Measurements from ENCODE around the gene BRS3. TPM values are rescaled to one million over a fixed set of nuclear protein-coding genes. Genes with fewer than 3 reads are reported as not detected.

BRS3 gene
- total and polyA plus RNA-seq, 2 experiments from 2014 or later, result not detected

- no peaks in the 10 kb centered on the region for H3K9me2 ChIP-seq (ENCODE audit: insufficient read depth)
- Mint-ChIP-seq H3K27ac (no peak overlapping the region), H3K4me1 (no peaks in the 10 kb centered on the region), H3K27me3 (ENCODE audit: insufficient read depth, low read depth, poor library complexity) (no peaks in the 10 kb centered on the region), H3K4me3 (no peak overlapping the region), H3K36me3 (ENCODE audit: low read depth) (no peaks in the 10 kb centered on the region), H3K9me3 (no peaks in the 10 kb centered on the region)
- no peak overlapping the region for H2AFZ ChIP-seq
- H3K4me1 ChIP-seq (ENCODE audit: insufficient read depth), result no peaks in the 10 kb centered on the region
- no peaks in the 10 kb centered on the region for H3K79me2 ChIP-seq (replicated peaks; ENCODE audit: insufficient read depth)
- ATAC-seq (no peak), DNase-seq (ENCODE audit: low spot score) (no peak)
- no peak overlapping the region for H3K27ac ChIP-seq (ENCODE audit: low read depth)
- H3K4me2 ChIP-seq, result no peak overlapping the region
- no peaks in the 10 kb centered on the region for H4K20me1 ChIP-seq (replicated peaks; ENCODE audit: insufficient read depth)
- H3K36me3 ChIP-seq (ENCODE audit: insufficient read depth), result no peaks in the 10 kb centered on the region
- H3K4me3 ChIP-seq, result no peak overlapping the region
- no peaks in the 10 kb centered on the region for H3K27me3 ChIP-seq (ENCODE audit: insufficient read depth)
- TF ChIP-seq ZNF462 (CRISPR knock-in tag; IDR thresholded peaks at IDR 0.05), result no peak
- no peaks in the 10 kb centered on the region for H3F3A ChIP-seq (replicated peaks; ENCODE audit: low read depth)
Measured at GRCh38 chrX:136464589-136464988, 23.2 kb upstream of the BRS3 start.

DNA sequence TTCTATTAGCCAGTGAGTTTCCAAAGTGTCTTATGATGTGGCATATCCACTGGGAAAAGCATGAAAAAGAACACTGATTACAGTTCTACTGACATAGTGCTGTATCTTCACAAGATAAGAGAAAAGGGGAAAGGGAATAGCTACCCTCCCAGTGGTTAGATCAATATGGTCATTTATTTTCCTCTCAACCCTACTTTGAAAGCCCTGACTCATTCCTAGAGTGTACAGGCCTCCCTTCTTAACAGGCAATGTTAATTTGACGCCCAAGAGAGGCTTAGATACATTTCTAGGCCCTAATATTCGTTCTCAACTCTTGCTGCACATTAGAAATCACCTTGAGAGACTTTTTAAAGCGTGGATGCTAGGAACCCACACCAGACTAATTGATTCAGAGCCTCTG is 20.4 kb upstream of the BRS3 start:
- no peak overlapping the region for H3K27ac ChIP-seq (ENCODE audit: low read depth)
- Mint-ChIP-seq H3K4me1 (no peaks in the 10 kb centered on the region), H3K27me3 (ENCODE audit: insufficient read depth, low read depth, poor library complexity) (no peaks in the 10 kb centered on the region), H3K36me3 (ENCODE audit: low read depth) (no peaks in the 10 kb centered on the region), H3K9me3 (no peaks in the 10 kb centered on the region), H3K4me3 (no peak overlapping the region), H3K27ac (no peak overlapping the region)
- no peak overlapping the region for H2AFZ ChIP-seq
- DNase-seq (ENCODE audit: low spot score) (no peak), ATAC-seq (no peak)
- H3K4me3 ChIP-seq, result no peak overlapping the region
- H3K27me3 ChIP-seq (ENCODE audit: insufficient read depth), result no peaks in the 10 kb centered on the region
- H4K20me1 ChIP-seq (replicated peaks; ENCODE audit: insufficient read depth), result no peaks in the 10 kb centered on the region
- no peaks in the 10 kb centered on the region for H3K36me3 ChIP-seq (ENCODE audit: insufficient read depth)
- no peaks in the 10 kb centered on the region for H3F3A ChIP-seq (replicated peaks; ENCODE audit: low read depth)
- no peaks in the 10 kb centered on the region for H3K9me2 ChIP-seq (ENCODE audit: insufficient read depth)
- no peaks in the 10 kb centered on the region for H3K79me2 ChIP-seq (replicated peaks; ENCODE audit: insufficient read depth)
- H3K4me2 ChIP-seq, result no peak overlapping the region
- H3K4me1 ChIP-seq (ENCODE audit: insufficient read depth), result no peaks in the 10 kb centered on the region
- TF ChIP-seq EZH2phosphoT487 (IDR thresholded peaks at IDR 0.05; ENCODE audit: unreplicated experiment) (no peak), POLR2AphosphoS5 (IDR thresholded peaks at IDR 0.05; ENCODE audit: low read depth) (no peak), EZH2 (IDR thresholded peaks at IDR 0.05; ENCODE audit: low read depth, unreplicated experiment) (no peak), STAT1 (IDR thresholded peaks at IDR 0.05; ENCODE audit: unreplicated experiment) (no peak)
- TF ChIP-seq, protein P1, sequence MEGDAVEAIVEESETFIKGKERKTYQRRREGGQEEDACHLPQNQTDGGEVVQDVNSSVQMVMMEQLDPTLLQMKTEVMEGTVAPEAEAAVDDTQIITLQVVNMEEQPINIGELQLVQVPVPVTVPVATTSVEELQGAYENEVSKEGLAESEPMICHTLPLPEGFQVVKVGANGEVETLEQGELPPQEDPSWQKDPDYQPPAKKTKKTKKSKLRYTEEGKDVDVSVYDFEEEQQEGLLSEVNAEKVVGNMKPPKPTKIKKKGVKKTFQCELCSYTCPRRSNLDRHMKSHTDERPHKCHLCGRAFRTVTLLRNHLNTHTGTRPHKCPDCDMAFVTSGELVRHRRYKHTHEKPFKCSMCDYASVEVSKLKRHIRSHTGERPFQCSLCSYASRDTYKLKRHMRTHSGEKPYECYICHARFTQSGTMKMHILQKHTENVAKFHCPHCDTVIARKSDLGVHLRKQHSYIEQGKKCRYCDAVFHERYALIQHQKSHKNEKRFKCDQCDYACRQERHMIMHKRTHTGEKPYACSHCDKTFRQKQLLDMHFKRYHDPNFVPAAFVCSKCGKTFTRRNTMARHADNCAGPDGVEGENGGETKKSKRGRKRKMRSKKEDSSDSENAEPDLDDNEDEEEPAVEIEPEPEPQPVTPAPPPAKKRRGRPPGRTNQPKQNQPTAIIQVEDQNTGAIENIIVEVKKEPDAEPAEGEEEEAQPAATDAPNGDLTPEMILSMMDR (conservative IDR thresholded peaks at IDR 0.05; ENCODE audit: low read depth in 2 of 2), result no peak
